DMS114 treated with DMSO at 0.1 percent for 48 hours (cell line): ENCODE results near the gene AIF1.

Experiments used
- DNase-seq: peaks from one replicate; lab custom pipeline; 2025; ENCODE audit not compliant: unreplicated experiment; lab: John Stamatoyannopoulos, UW

Gene AIF1

GRCh38 chr6:31614684-31615578, at the start of gene AIF1:
Gene AIF1 (plus strand): TSS chr6:31615234. CDS start chr6:31615330, 96 bp downstream.
- no peak for DNase-seq

GRCh38 chr6:31567531-31568370, 47.3 kb upstream of the AIF1 start:
- DNase-seq, result no peak

- no peak for DNase-seq
Measured at GRCh38 chr6:31568537-31568961, 46.5 kb upstream of the AIF1 start.

GRCh38 chr6:31569861-31570536, 45.0 kb upstream of the AIF1 start:
- no peak for DNase-seq

GRCh38 chr6:31572041-31572911, 42.8 kb upstream of the AIF1 start, which contains the start of gene LTA:
Gene LTA (plus strand): TSS chr6:31572289. CDS start chr6:31572743, 454 bp downstream.
- no peak for DNase-seq

GRCh38 chr6:31573239-31574105, 41.6 kb upstream of the AIF1 start:
- DNase-seq, result no peak

- DNase-seq, result no peak
Measured at GRCh38 chr6:31574106-31575061, 40.6 kb upstream of the AIF1 start.

GRCh38 chr6:31575335-31575901, 39.6 kb upstream of the AIF1 start, which contains the start of gene TNF:
Gene TNF (plus strand): TSS chr6:31575565. CDS start chr6:31575742, 177 bp downstream.
- no peak for DNase-seq

- no peak for DNase-seq
Measured at GRCh38 chr6:31575952-31576685, 38.9 kb upstream of the AIF1 start.

- no peak for DNase-seq
Measured at GRCh38 chr6:31576897-31577578, 38.0 kb upstream of the AIF1 start.

- no peak for DNase-seq
Measured at GRCh38 chr6:31577579-31577966, 37.5 kb upstream of the AIF1 start.

- no peak for DNase-seq
Measured at GRCh38 chr6:31578184-31579118, 36.6 kb upstream of the AIF1 start.

GRCh38 chr6:31579119-31579505, 35.9 kb upstream of the AIF1 start:
- DNase-seq, result no peak

GRCh38 chr6:31579546-31580437, 35.2 kb upstream of the AIF1 start:
- no peak for DNase-seq

GRCh38 chr6:31580438-31580740, 34.6 kb upstream of the AIF1 start:
- no peak for DNase-seq
